ENCODE data around the gene TDRD6. TPM values are rescaled to one million over a fixed set of nuclear protein-coding genes. Genes with fewer than 3 reads are reported as not detected.

Gene TDRD6
- total RNA-seq, 4 donors from 2014 or later, result 0.51 to 2.1 (median 0.82) TPM

DNA sequence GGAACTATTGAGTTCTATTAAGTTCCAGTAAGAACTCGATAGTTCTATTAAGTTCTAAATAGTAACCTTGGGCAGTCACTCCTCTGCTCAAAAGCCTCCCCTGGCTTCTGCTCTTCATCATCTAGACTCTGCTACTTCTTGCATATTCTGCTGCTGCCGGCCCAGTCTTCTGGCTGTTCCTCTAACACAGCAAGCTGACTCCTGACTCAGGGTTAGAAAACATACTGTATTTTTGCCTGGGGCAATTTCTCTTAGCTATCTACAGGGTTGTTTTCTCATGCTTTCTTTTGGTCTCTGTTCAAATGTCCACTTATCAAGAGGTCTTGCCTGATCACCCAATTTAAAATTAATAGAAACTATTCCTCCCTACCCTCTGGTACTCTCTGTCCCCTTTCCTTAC, 20.3 kb upstream of the TDRD6 start:
- no peak for TF ChIP-seq CTCF (IDR thresholded peaks at IDR 0.05; ENCODE audit: low read depth)

GRCh38 chr6:46674410-46674809, 13.3 kb upstream of the TDRD6 start:
- no peak for TF ChIP-seq CTCF (IDR thresholded peaks at IDR 0.05; ENCODE audit: low read depth)

GRCh38 chr6:46676604-46677313, 10.9 kb upstream of the TDRD6 start:
- TF ChIP-seq CTCF (IDR thresholded peaks at IDR 0.05; ENCODE audit: low read depth), result no peak

DNA sequence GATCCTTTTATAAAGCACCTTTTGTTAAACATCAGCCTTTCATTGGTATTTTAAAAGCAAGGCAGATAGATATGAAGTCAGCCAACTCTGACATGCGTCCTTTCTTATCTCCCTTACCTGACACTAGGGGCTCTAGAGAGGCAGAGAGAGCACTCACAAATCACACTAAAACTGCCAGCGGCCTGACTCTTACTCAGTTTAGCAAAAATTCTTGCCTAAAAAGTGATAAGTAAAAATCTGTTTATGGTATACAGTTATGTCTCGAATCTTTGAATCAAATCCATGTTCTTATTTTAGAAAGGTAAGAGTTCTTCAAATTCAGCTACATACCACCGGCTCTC, 10.4 kb upstream of the TDRD6 start:
- TF ChIP-seq CTCF (IDR thresholded peaks at IDR 0.05; ENCODE audit: low read depth), result no peak

- TF ChIP-seq CTCF (IDR thresholded peaks at IDR 0.05; ENCODE audit: low read depth), result no peak
These were observed 2.9 kb upstream of the TDRD6 start for GRCh38 chr6:46684771-46685170.

DNA sequence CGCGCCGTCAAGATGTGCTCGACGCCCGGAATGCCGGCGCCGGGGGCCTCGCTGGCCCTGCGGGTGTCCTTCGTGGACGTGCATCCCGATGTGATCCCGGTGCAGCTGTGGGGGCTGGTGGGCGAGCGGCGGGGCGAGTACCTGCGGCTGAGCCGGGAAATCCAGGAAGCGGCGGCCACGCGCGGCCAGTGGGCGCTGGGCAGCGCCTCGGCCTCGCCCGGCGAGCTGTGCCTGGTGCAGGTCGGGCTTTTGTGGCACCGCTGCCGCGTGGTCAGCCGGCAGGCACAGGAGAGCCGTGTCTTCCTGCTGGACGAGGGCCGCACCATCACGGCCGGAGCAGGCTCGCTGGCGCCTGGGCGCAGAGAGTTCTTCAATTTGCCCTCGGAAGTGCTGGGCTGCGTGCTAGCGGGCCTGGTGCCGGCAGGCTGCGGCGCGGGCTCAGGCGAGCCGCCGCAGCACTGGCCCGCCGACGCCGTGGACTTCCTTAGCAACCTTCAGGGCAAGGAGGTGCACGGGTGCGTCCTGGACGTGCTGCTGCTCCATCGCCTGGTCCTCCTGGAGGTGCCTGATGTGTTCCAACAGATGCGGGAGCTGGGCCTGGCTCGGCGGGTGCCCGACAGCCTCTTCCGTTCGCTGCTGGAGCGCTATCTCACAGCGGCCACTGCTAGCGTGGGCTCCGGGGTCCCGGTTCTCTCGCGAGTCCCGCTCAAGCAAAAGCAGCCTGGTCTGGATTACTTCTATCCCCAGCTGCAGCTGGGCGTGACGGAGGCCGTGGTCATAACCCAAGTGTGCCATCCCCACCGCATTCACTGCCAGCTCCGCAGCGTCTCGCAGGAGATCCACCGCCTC, 656 bp downstream of the TDRD6 start:
- TF ChIP-seq CTCF (IDR thresholded peaks at IDR 0.05; ENCODE audit: low read depth), result no peak

- TF ChIP-seq CTCF (IDR thresholded peaks at IDR 0.05; ENCODE audit: low read depth), result no peak
These were observed 1.3 kb downstream of the TDRD6 start for GRCh38 chr6:46688966-46689335.

Data from subcutaneous adipose tissue (tissue), 4 donors.